PC-9 (cell line): ENCODE measurements around the gene OR13C9. TPM values are rescaled to one million over a fixed set of nuclear protein-coding genes. Genes with fewer than 3 reads are reported as not detected.
"Not testable (repeated sequence)": the region's sequence is repeated elsewhere in the genome, so short reads cannot be mapped to it uniquely, and the experiment has no call there.

ENCODE experiments used
- BruUV-seq: library from RNA; stranded (reverse); fragments of 400-500 nt; replicated peaks from 2 replicates; lab custom pipeline; 2021; lab: Mats Ljungman, UMichigan
- CTCF ChIA-PET: fragments of 300-600 bp; sonication (Branson Sonifier 250); formaldehyde crosslinking; loops from one replicate; lab custom pipeline; 2022; ENCODE audit warnings: antibody characterized with exemption; lab: Charles Lee
- POLR2A ChIA-PET: fragments of 300-600 bp; sonication (Branson Sonifier 250); formaldehyde crosslinking; loops from one replicate; lab custom pipeline; 2022; ENCODE audit warnings: antibody characterized with exemption; ENCODE audit not compliant: unreplicated experiment; lab: Charles Lee
- DNase-seq, 2 experiments: peaks; one replicate each; pipeline versions ENCODE4 v3.0.0 to v3.0.0-alpha.2; 2015 to 2022; ENCODE audit warnings: mixed read lengths in 1 of 2
- H2AFZ ChIP-seq: fragments of 200-600 bp; sonication (generic); 2 replicates; pipeline ENCODE4 v1.8.1; 2017; ENCODE audit warnings: antibody characterized with exemption
- H3F3A ChIP-seq: fragments of 200-600 bp; sonication (generic); 2 replicates; pipeline ENCODE4 v1.8.1; 2017; ENCODE audit warnings: antibody characterized with exemption, mild to moderate bottlenecking, low read depth; ENCODE audit not compliant: insufficient read depth
- H3K27ac ChIP-seq: fragments of 200-600 bp; sonication (generic); 2 replicates; pipeline ENCODE4 v1.6.1; 2016; ENCODE audit warnings: mixed run types
- H3K27me3 ChIP-seq: fragments of 200-600 bp; sonication (generic); 2 replicates; pipeline ENCODE4 v1.6.1; 2016; ENCODE audit warnings: low read depth, mixed run types; ENCODE audit not compliant: insufficient read depth
- H3K36me3 ChIP-seq: fragments of 200-600 bp; sonication (generic); 2 replicates; pipeline ENCODE4 v1.6.1; 2016; ENCODE audit warnings: low read depth, mixed run types
- H3K4me1 ChIP-seq: fragments of 200-600 bp; sonication (generic); replicated peaks from 2 replicates; pipeline ENCODE4 v1.6.1; 2016; ENCODE audit warnings: mixed run types; ENCODE audit not compliant: insufficient read depth
- H3K4me2 ChIP-seq: fragments of 200-600 bp; sonication (generic); 2 replicates; pipeline ENCODE4 v1.6.1; 2017; ENCODE audit warnings: mixed run types
- H3K4me3 ChIP-seq: fragments of 200-600 bp; sonication (generic); 2 replicates; pipeline ENCODE4 v1.6.1; 2016; ENCODE audit warnings: mixed run types
- H3K79me2 ChIP-seq: fragments of 200-600 bp; sonication (generic); 2 replicates; pipeline ENCODE4 v1.6.1; 2017; ENCODE audit warnings: low read depth, mixed run types
- H3K9me2 ChIP-seq: fragments of 200-600 bp; sonication (generic); 2 replicates; pipeline ENCODE4 v1.8.1; 2017; ENCODE audit warnings: mild to moderate bottlenecking; ENCODE audit not compliant: insufficient read depth
- H3K9me3 ChIP-seq: fragments of 200-600 bp; sonication (generic); 2 replicates; pipeline ENCODE4 v1.8.1; 2016; ENCODE audit warnings: low read depth; ENCODE audit not compliant: insufficient read depth
- H4K20me1 ChIP-seq: fragments of 200-600 bp; sonication (generic); 2 replicates; pipeline ENCODE4 v1.8.1; 2017; ENCODE audit not compliant: insufficient read depth
- CTCF ChIP-seq: fragments of 200-600 bp; sonication (generic); conservative IDR thresholded peaks from 2 replicates; pipeline ENCODE4 v1.6.1; 2017; ENCODE audit warnings: mixed run types, antibody characterized with exemption, mild to moderate bottlenecking, moderate library complexity
- EZH2 ChIP-seq: fragments of 200-600 bp; sonication (generic); IDR thresholded peaks from 2 replicates; pipeline ENCODE4 v1.8.0; 2017; ENCODE audit warnings: antibody characterized with exemption, low read depth
- intact Hi-C: fragments of 100-400 bp; cut with micrococcal nuclease; formaldehyde crosslinking; loops from one replicate; pipeline ENCODE4 v1.10.0; 2022; ENCODE audit not compliant: unreplicated experiment
- total RNA-seq: library from RNA; stranded (reverse); gene quantifications from 2 replicates; pipeline ENCODE4 v1.2.3, GENCODE V29; 2021

OR13C9 gene
- total RNA-seq, 1 experiment from 2014 or later, result not detected

GRCh38 chr9:104598749-104599148 is 19.3 kb downstream of the OR13C9 start:
- H3K4me2 ChIP-seq, H3K27me3 ChIP-seq, H3K79me2 ChIP-seq, H3K9me3 ChIP-seq, BruUV-seq, H3K36me3 ChIP-seq, H2AFZ ChIP-seq, H4K20me1 ChIP-seq, H3F3A ChIP-seq, H3K9me2 ChIP-seq, intact Hi-C loops, CTCF ChIA-PET, H3K4me3 ChIP-seq, DNase-seq, H3K4me1 ChIP-seq, H3K27ac ChIP-seq: not testable (repeated sequence)
- POLR2A ChIA-PET, result interaction anchor here (0.7 kb wide), 1 partner anchor 483 kb away, joined by 6 read pairs; no protein-coding TSS in a partner anchor

- Histone ChIP-seq H3K27ac (no peak overlapping the region), H4K20me1 (no peaks in the 10 kb centered on the region), H2AFZ (no peak overlapping the region), H3K9me2 (no peaks in the 10 kb centered on the region), H3K4me1 (no peaks in the 10 kb centered on the region), H3K9me3 (no peaks in the 10 kb centered on the region), H3K79me2 (no peaks in the 10 kb centered on the region), H3F3A (no peaks in the 10 kb centered on the region), H3K4me3 (no peak overlapping the region), H3K4me2 (no peak overlapping the region), H3K36me3 (no peaks in the 10 kb centered on the region), H3K27me3 (no peaks in the 10 kb centered on the region)
- no peak for DNase-seq
- intact Hi-C loops, result no loop called here
- TF ChIP-seq EZH2, result no peak
- no peak for TF ChIP-seq CTCF
- ChIA-PET POLR2A (no interaction called here), CTCF (no interaction called here)
- BruUV-seq, result no TSS peak
These were observed 28.4 kb downstream of the OR13C9 start for GRCh38 chr9:104589626-104590025.

GRCh38 chr9:104586496-104587180 is 31.4 kb downstream of the OR13C9 start:
- Histone ChIP-seq H2AFZ (no peak overlapping the region), H3K27ac (no peak overlapping the region), H3K4me2 (no peak overlapping the region), H3K27me3 (no peaks in the 10 kb centered on the region), H3K36me3 (no peaks in the 10 kb centered on the region), H3K9me3 (no peaks in the 10 kb centered on the region), H4K20me1 (no peaks in the 10 kb centered on the region), H3K9me2 (no peaks in the 10 kb centered on the region), H3K4me3 (no peak overlapping the region), H3F3A (no peaks in the 10 kb centered on the region), H3K79me2 (no peaks in the 10 kb centered on the region), H3K4me1 (no peaks in the 10 kb centered on the region)
- no TSS peak for BruUV-seq
- POLR2A ChIA-PET, result no interaction called here
- CTCF ChIA-PET, result no interaction called here
- intact Hi-C loops, result no loop called here
- TF ChIP-seq EZH2, result no peak
- TF ChIP-seq CTCF, result no peak
- no peak for DNase-seq

- ChIA-PET CTCF (no interaction called here), POLR2A (no interaction called here)
- no peaks in the 10 kb centered on the region for H3K36me3 ChIP-seq
- H3K9me2 ChIP-seq, result 0 out of 2 replicates have a peak, but pooled peaks cover 6% of the 10 kb centered on the region
- BruUV-seq, result no TSS peak
- TF ChIP-seq EZH2 (no peak), CTCF (no peak)
- no peak overlapping the region for H3K27ac ChIP-seq
- no peak overlapping the region for H3K4me2 ChIP-seq
- no peaks in the 10 kb centered on the region for H3K79me2 ChIP-seq
- H3K4me1 ChIP-seq, result no peaks in the 10 kb centered on the region
- intact Hi-C loops, result no loop called here
- no peaks in the 10 kb centered on the region for H4K20me1 ChIP-seq
- H2AFZ ChIP-seq, result no peak overlapping the region
- H3K27me3 ChIP-seq, result no peaks in the 10 kb centered on the region
- no peaks in the 10 kb centered on the region for H3K9me3 ChIP-seq
- H3F3A ChIP-seq, result no peaks in the 10 kb centered on the region
- DNase-seq, result no peak
- no peak overlapping the region for H3K4me3 ChIP-seq
These were observed 37.4 kb downstream of the OR13C9 start for GRCh38 chr9:104580562-104580961.
